ENCODE data around the gene ZBTB45. TPM values are rescaled to one million over a fixed set of nuclear protein-coding genes. Genes with fewer than 3 reads are reported as not detected.
"Not testable (repeated sequence)": the region's sequence is repeated elsewhere in the genome, so short reads cannot be mapped to it uniquely, and the experiment has no call there.

ZBTB45 gene
- total RNA-seq, 1 donor from 2014 or later = 14.9 TPM

DNA sequence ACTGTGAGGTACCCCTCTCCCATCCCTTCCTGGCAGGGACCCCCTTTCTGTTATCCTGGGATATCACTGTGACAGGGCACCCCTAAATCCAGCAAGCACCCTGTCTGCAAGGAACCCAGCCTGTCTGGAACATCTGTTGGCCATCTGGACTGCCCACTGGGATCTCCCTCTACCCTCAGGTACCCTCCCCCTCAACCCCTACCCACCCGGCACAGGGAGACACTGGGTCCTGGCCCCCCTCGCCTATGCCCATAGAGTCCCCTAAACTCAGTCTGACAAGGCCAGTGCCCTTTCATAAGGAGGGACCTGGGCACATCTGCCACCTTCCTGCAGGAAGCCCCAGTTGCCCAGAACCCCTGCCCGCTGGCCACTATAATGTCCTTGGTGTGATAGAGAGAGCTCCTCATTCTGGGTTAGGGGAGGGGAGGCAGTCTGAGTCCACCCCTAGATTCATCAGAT lies 5.0 kb downstream of the ZBTB45 start:
- intact Hi-C loops (cut with DNase I) = no loop called here
- ATAC-seq = no peak
- no peak for DNase-seq (ENCODE audit: low spot score)

DNA sequence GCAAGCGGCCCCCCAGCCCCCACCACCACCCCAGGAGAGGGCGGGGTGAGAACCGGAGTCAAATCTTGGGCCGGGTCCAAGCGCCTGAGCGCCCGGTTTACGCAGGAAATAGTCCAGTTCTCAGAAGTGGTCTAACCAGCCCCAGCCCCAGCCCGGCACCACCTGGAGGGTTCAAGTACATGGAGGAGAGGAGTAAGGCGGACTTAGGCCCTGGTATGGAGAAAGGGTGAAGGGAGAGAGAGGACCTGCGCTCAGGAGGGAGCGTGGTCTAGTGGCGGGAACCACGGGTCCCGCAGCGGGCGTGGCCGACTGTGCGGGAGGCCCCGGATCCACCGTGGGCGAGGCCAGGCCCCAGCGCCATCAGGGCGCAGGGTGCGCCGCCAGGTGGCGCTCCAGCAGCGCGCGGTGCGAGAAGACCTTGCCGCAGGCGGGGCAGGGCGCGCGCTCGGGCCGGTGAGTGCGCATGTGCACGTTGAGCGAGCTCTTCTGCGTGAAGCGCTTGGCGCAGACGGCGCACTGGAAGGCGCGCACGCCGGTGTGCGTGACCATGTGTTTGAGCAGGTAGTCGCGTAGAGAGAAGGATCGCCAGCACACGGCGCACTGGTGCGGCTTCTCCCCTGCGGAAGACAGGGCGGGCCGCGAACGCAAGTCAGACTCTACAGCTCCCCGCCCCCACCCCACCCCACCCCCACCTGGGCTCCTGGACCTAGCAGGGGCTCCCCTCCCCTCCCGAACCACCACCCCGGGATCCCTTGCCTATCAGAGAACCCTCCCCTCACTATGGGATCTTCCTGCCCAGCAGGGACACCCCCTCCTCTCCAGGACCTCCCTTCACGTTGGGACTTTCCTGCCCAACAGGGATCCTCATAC lies 5.7 kb downstream of the ZBTB45 start:
- peak; percentile 88 for ATAC-seq

DNA sequence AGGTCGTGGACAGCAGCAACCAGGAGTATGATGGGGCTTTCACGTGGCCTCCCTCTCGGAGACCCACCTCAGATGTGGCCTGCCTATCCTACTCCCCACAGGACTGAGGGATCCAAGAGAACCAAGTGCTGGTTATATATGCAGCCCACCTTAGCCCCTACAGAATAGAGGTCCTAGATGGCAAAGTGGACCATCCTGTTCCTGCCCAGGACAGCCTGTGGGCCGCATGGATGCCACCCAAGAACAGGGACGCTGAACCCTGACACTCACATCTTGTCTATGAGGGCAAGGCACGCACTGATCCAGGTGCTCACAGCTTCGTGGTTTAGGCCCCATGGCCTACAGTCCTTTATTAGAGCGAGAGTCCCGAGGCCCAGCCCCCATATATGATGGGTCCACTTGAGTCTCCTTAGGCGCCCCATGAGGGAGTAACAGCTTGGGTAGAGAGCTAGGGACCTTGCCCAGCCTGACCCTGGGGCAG lies 6.4 kb downstream of the ZBTB45 start:
- DNase-seq (ENCODE audit: low spot score) (no peak), ATAC-seq (peak; percentile 4)
- intact Hi-C loops (cut with DNase I) = no loop called here

More for the DNA sequence above, 5.7 kb downstream of the ZBTB45 start:
- peak; percentile 92 for DNase-seq (ENCODE audit: low spot score)
- intact Hi-C loops (cut with DNase I) = no loop called here

DNA sequence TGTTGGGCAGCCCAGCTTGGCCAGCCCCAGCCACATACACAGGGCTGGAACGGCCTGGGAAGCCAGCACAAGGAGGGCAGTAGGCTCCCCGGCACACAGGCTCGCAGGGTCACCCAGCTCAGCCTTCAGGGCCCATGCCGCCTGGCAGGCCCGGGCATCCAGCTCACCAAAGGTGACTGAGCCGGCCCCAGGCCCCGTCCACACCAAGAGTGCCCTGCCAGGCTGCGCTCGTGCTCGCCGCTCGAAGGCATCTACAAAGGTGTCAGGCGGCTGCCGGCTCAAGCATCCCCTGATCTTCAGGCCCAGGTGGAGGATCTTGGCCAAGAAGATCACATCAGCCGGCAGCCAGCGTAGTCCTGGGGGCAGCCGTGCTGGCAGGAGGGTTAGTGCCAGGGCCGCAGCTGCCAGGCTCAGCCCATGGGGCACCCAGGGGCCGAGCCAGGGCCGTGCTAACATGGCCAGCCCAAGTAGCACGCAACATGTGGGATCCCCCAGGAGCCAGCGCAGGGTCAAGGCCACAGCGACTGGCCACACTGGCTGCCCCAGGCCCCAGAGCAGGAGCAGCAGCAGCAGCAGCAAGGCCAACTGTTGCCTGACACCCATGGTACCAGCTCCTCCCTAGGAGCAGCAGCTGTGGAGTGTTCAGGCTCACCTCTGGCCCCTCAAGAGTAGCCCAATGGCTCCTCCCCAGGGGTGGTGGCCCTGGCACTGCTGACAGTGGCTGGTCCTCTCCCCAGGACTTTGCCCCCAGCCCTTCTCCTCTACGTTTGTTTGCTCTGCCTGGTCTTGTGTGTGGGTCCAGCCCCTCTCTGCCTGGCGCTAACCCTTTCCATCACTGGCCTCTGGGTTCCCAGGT lies 8.0 kb downstream of the ZBTB45 start, which contains the start of gene SLC27A5:
Gene SLC27A5 (minus strand): TSS at position 640 of the 856 bp plus-strand sequence. CDS start 37 bp downstream, at position 603.
- DNase-seq (ENCODE audit: low spot score) (no peak), ATAC-seq (no peak)
- intact Hi-C loops (cut with DNase I) = no loop called here

DNA sequence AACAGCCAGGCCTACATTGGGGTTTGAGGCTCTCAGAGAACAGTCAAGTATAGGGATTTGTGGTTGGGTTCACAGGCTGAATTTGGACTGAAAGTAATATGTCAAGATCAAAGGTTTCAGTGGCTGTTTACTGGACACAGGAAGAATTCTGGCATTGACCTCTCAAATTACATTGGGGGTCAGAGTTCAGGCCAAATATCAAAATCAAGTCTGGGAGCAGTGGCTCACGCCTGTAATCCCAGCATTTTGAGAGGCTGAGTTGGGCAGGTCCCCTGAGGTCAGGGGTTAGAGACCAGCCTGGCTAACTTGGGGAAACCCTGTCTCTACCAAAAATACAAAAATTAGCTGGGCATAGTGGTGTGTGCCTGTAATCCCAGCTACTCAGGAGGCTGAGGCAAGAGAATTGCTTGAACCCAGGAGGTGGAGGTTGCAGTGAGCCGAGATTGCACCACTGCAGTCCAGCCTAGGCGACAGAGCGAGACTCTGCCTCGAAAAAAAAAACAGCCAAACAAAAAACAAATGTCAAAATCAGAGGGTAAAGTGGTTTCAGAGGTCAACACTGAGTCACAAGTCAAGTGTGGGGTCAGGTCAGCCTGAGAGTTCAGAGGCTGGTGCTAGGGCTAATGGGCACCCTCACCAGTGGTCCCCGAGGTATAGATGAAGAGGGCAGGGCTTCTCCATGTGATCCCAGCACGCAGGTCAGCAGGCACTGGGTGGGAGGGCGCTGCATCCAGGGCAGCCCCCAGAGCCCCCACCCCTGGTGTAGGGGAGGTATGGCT lies 9.3 kb downstream of the ZBTB45 start:
- intact Hi-C loops (cut with DNase I) = no loop called here
- DNase-seq (ENCODE audit: low spot score) (no peak), ATAC-seq (no peak)

DNA sequence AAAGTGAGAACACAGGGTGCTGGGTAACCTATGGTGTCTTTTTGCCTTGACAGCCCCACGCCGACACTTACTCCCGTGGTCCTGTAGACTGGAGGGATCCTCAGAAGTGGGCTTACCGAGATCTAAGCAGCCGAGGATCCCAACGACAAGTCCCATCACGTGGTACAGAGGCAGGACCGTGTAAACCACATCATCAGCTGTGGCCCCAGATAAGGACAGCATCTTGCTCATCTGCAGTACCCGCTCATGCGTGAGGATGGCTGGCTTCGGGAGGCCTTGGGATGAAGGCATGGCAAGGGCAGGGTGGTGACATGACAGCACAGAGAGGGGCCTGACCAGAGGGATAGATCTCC lies 9.9 kb downstream of the ZBTB45 start:
- intact Hi-C loops (cut with DNase I) = no loop called here
- ATAC-seq (no peak), DNase-seq (ENCODE audit: low spot score) (no peak)

DNA sequence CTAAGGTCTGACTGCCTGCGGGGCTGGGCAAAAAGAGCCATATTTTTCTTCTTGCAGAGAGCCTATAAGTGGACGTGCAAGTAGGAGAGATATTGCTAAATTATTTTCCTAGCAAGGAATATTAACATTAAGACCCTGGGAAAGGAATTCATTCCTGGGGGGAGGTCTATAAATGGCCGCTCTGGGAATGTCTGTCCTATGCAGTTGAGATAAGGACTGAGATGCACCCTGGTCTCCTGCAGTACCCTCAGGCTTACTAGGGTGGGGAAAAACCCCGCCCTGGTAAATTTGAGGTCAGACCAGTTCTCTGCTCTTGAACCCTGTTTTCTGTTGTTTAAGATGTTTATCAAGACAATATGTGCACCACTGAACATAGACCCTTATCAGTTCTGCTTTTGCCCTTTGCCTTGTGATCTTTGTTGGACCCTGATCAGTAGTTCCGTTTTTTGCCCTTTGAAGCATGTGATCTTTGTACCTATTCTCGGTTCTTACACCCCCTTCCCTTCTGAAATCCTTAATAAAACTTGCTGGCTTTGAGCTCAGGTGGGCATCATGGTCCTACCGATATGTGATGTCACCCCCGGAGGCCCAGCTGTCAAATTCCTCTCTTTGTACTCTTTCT lies 11.9 kb downstream of the ZBTB45 start:
- intact Hi-C loops (cut with DNase I); DNase-seq (ENCODE audit: low spot score); ATAC-seq: not testable (repeated sequence)

DNA sequence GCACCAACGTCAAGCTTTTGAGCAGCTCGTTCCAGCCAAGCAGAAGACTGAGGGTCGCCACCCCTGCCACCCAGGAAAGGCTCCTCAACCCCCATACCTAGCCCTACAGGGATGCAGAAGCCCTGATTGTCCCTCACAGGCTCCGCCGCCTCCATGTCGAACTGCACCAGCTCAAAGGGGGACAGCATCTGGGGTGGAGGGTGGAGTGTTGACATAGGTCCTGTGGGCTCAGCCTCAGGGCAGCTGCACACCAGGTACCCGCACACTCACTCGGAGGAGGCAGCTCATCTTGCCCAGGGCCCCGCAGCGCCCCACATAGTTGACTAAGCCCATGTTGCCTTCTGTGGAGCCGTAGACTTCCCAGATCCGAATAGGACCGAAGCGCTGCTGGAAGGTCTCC lies 19.4 kb downstream of the ZBTB45 start:
- ATAC-seq = no peak
- intact Hi-C loops (cut with DNase I) = no loop called here
- DNase-seq (ENCODE audit: low spot score) = no peak

DNA sequence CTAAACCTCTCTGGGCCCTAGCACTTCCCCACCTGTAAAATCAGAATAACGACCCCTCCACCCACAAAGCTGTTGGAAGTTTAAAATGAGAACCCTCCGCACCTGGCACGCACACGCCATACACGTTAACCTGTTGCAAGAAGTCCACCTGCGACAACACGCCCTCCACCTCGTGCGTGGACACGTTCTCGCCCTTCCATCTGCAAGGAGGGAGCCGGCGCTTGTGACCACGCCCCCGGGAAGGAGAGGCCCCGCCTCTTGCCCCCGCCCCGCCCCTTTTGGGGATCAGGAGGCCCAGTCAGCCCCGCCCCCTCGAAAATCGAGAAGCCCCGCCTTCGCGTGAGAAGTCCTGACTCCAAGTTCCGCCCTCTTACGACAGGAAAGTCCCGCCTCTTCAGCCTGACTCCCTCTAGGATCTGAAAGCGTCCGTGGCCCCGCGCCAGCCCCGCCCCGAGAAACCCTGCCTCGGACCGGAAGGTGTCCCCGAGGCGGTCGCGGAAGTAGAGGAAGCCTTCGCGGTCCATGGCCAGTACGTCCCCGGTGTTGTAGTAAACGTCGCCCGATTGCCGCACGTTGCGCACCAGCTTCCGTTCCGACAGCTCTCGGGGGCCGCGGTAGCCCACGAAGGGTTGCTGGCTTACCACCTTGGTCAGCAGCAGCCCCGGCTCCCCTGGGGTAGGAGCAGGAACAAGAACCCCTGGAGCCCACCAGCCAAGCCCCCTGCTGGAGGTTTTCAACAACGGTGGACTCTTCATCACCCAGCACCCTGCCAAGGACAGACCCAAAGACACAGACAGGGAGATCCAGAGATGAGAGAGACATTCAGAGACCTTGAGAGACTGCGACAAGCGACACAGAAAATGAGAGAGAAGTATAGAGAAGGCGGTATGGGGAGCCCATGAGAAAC lies 20.3 kb downstream of the ZBTB45 start:
- intact Hi-C loops (cut with DNase I) = no loop called here
- ATAC-seq = peak; percentile 98

DNA sequence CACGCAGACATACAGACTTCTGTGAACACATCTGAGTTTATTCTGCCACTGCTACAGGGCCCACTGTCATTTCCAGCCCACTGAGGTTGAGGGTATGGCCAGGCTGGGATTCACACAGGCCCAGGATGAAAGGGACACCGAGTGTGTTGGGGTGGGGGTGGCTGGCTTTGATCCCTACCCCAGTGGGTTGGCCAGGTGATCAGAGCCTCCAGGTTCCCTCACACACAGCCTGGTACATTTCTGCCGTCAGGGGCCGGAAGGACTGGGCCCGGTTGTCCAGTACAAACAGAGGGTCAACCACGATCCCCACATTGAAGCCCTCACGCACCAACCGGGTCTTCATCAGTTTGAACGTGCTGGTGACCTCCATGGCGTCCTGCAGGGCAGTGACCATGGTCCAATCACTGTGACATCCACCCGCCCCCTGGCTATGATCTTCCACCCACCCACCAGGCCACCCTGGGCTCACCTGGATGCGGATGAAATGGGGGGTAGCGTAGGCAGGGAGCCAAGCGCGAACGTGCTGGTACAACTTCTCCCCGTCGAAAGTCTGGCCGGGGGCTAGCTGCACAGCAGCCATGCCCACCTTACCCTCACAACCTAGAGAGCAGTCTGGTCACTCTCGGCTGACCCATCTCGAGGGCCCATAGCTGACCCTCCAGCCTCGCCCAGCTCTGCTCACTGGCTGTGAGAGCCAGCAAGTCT lies 21.1 kb downstream of the ZBTB45 start:
- ATAC-seq (peak; percentile 35), DNase-seq (ENCODE audit: low spot score) (peak; percentile 77)
- intact Hi-C loops (cut with DNase I) = no loop called here

More for the DNA sequence above, 20.3 kb downstream of the ZBTB45 start:
- peak; percentile 100 for DNase-seq (ENCODE audit: low spot score)

DNA sequence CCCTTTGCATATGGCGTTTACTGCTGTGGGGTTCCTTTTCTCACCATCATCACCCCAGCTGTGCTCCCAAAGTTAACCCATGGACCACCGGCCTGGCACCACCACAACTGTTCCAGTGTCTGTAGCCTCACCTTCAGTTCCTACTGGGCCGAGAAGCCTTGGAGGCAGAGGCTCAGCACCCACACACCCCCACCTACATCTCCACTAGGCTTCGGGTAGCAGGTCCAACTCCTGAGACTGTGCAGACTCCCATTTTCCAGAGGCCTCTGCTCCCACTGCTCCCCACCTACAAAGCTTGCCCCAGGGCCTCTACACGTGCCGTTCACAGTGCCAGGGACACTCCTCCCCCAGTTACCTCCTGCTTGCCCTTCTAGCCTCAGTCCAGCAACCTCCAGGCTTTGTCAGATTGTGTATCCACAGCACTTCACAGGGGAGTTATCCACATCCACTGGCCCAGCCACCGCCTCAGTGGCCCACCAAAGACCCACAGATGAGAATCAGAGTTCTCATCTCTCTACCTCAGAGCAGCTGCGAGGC lies 21.9 kb downstream of the ZBTB45 start:
- intact Hi-C loops (cut with DNase I) = no loop called here
- ATAC-seq (no peak), DNase-seq (ENCODE audit: low spot score) (no peak)

DNA sequence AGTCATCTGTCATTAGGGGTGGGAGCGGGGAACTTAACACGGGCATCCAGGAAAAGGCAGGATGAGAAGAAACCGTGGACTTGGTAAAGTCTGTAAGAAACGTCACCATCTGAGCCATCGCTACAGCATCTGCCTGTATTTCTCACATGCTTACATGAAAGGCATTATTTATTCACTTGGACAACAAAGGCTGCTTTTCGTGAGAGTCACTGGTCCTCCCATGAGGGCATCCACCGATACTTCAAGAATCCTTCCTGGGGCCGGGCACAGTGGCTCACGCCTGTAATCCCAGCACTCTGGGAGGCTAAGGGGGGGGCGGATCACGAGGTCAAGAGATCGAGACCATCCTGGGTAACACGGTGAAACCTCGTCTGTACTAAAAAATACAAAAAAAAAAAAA lies 27.3 kb downstream of the ZBTB45 start:
- intact Hi-C loops (cut with DNase I) = no loop called here
- no peak for ATAC-seq
- no peak for DNase-seq (ENCODE audit: low spot score)

DNA sequence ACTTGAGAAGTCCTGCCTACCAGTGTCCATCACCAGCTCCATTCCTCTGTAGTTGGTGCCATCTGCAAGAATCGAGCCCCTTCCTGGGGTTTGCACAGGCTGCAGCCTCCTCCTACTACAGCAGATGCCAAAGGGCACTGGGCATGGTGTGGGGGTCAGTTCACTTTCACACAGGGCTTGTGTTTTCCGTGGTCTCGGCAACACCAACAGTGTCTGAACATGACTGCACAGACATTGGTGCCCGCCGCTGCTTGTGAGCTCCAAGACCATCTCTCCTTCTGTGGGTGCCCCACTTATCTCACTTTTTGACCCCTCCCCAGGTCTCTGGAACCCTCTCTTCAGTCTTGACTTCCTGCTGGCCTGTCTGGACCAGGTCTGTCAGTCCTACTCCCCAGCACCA lies 28.2 kb downstream of the ZBTB45 start:
- intact Hi-C loops (cut with DNase I) = no loop called here
- ATAC-seq (no peak), DNase-seq (ENCODE audit: low spot score) (no peak)

DNA sequence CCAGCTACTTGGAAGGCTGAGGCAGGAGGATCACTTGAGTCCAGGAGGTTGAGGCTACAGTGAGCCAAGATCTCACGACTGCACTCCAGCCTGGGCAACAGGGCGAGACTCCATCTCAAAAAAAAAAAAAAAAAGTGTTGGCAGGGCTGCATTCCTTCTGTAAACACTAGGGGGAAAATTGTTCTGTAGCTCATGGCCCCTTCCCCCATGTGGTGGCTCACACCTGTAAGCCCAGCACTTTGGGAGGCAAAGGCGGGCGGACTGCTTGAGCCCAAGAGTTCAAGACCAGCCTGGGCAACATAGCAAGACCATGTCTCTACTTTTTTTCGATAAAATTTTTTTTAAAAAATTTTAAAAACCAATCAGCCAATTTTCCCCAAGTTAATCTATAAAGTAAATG lies 35.3 kb downstream of the ZBTB45 start:
- intact Hi-C loops (cut with DNase I); ATAC-seq; DNase-seq (ENCODE audit: low spot score): not testable (repeated sequence)

DNA sequence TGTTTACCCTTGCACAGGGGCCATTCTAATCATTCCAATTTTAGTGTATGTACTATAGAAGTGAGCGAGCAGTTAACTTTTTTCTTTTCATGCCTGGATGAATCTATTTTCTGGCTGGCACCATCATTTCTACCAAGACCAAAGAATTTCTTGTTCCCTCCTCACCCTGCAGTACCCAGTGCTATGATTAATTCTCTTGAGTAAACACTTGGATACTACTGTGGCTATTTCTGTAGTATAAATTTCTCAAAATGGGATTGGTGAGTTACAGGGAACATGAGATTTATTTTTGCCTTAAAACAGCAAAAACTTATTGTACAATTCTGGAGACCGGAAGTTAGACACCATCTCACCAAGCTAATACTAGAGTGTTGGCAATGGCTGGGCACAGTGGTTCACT lies 35.8 kb downstream of the ZBTB45 start:
- DNase-seq (ENCODE audit: low spot score) (no peak), ATAC-seq (no peak)
- intact Hi-C loops (cut with DNase I) = no loop called here

DNA sequence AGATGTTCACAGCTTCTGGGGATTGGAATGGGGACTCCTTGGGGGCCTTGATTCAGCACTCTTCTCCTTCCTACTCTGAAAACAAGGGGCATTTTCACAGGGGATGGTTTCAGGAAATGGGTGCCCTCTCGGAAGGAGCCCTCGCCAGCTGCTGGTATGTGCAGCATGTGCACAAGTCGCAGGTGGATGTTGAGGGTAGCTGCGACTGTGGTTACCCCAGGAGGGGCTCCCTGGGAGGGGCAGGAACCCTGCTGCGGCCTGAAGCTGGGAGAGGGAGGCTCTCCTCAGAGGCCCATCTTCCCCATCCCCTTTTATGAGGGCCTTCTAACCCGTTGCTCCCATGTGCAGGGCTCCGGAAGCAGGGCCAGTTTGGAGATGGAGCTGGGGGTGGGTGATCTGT lies 37.2 kb downstream of the ZBTB45 start:
- DNase-seq (ENCODE audit: low spot score) (no peak), ATAC-seq (no peak)
- intact Hi-C loops (cut with DNase I) = no loop called here

DNA sequence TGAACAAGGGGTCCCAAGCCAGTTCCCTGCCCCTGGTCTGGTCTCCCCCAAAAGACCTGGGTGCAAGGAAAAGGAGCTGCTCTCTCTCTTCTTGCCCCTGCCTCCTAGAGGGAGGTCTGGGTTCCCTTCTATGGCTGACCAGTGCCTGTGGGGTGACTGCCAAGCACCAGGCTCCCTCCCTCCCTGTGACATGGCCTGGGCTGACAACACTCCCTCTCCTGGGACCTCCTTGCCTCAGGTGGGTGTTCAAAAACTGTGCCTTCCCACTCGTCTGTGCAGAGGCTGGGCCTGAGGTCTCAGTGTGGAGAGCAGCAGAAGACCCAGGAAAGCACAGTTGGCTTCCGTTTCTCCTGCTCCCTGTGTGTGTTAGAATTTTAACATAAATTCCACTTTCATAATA lies 38.8 kb downstream of the ZBTB45 start:
- intact Hi-C loops (cut with DNase I) = no loop called here
- no peak for ATAC-seq
- no peak for DNase-seq (ENCODE audit: low spot score)
